K562 (cell line): Measurements from ENCODE around the gene ARHGAP24. TPM values are rescaled to one million over a fixed set of nuclear protein-coding genes. Genes with fewer than 3 reads are reported as not detected.

Experiments used
- ATAC-seq: fragments of 200-7000 bp; cut with Tn5 transposase; 3 replicates; pipeline ENCODE4 v1.9.1; 2020; ENCODE audit warnings: moderate library complexity
- BruUV-seq: library from RNA; stranded (reverse); fragments of 400-500 nt; replicated peaks from 2 replicates; lab custom pipeline; 2021; lab: Mats Ljungman, UMichigan
- CTCF ChIA-PET: fragments of 300-600 bp; formaldehyde crosslinking; extraction: SDS; loops from one replicate; lab custom pipeline; 2021; ENCODE audit warnings: low intra/inter-chr PET ratio; lab: Yijun Ruan, JAX
- POLR2A ChIA-PET: fragments of 300-600, 350-650 bp; sonication (Branson Sonifier 250); formaldehyde crosslinking; extraction: SDS; loops from one replicate; lab custom pipeline; 2021; ENCODE audit warnings: antibody characterized with exemption, inconsistent platforms; lab: Yijun Ruan, JAX
- DNase-seq, 4 experiments: peaks; one replicate each; pipeline versions ENCODE4 v3.0.0 to v3.0.0-alpha.2; 2011 to 2018; ENCODE audit warnings: low spot score in 3 of 4, mixed read lengths in 3 of 4; ENCODE audit errors: extremely low read depth in 1 of 4
- FAIRE-seq: peaks from 2 replicates; lab custom pipeline; 2011; peaks lifted over from hg19 to GRCh38; lab: Jason Lieb, UNC
- H2AFZ ChIP-seq: 2 replicates; pipeline ENCODE4 v1.6.0; 2011; ENCODE audit warnings: low read depth, low read length, control low read depth, inconsistent platforms
- H3K27ac ChIP-seq: fragments of 200-600 bp; 3 replicates; pipeline ENCODE4 v1.8.0; 2011; ENCODE audit warnings: low read depth, mild to moderate bottlenecking, control low read depth, inconsistent platforms, low read length, moderate library complexity, mixed read lengths; ENCODE audit errors: extremely low read depth
- H3K27me3 ChIP-seq, 2 experiments: fragments of 300-600 bp in 1 of 2; 2 replicates in 1 of 2; 3 replicates in 1 of 2; pipeline versions ENCODE4 v1.6.0 to v1.8.0; 2011; ENCODE audit warnings: inconsistent platforms in 2 of 2, low read length in 2 of 2, mild to moderate bottlenecking in 1 of 2, mixed read lengths in 1 of 2, moderate library complexity in 1 of 2; ENCODE audit not compliant: control insufficient read depth in 2 of 2, insufficient read depth in 2 of 2
- H3K36me3 ChIP-seq: fragments of 300-600 bp; 3 replicates; pipeline ENCODE4 v1.8.0; 2011; ENCODE audit warnings: mild to moderate bottlenecking, low read length, inconsistent platforms; ENCODE audit not compliant: control insufficient read depth, insufficient read depth
- H3K4me1 ChIP-seq, 2 experiments: fragments of 200-600 bp in 1 of 2; replicated peaks in 1 of 2; 2 replicates in 1 of 2; 3 replicates in 1 of 2; pipeline versions ENCODE4 v1.5.1 to v1.8.0; 2011; ENCODE audit warnings: inconsistent platforms in 2 of 2, low read length in 2 of 2, mild to moderate bottlenecking in 1 of 2, mixed read lengths in 1 of 2, moderate library complexity in 1 of 2; ENCODE audit not compliant: control insufficient read depth in 2 of 2, insufficient read depth in 2 of 2
- H3K4me2 ChIP-seq: 2 replicates; pipeline ENCODE4 v1.6.1; 2011; ENCODE audit warnings: low read length, control low read depth, inconsistent platforms, mixed read lengths; ENCODE audit not compliant: insufficient read depth
- H3K4me3 ChIP-seq: fragments of 200-600 bp; sonication (generic), shearing (Covaris generic); 2 replicates; pipeline ENCODE4 v1.5.1; 2016; ENCODE audit warnings: control low read depth, inconsistent platforms
- H3K79me2 ChIP-seq: fragments of 200-600 bp; 3 replicates; pipeline ENCODE4 v1.8.0; 2011; ENCODE audit warnings: low read length, inconsistent platforms; ENCODE audit not compliant: control insufficient read depth, insufficient read depth
- H3K9ac ChIP-seq, 2 experiments: 2 replicates each; pipeline versions ENCODE4 v1.6.0 to v1.6.1; 2011; ENCODE audit warnings: low read depth in 2 of 2, low read length in 2 of 2, control low read depth in 1 of 2, inconsistent platforms in 1 of 2, mild to moderate bottlenecking in 1 of 2, mixed read lengths in 1 of 2; ENCODE audit not compliant: insufficient read depth in 1 of 2
- H3K9me1 ChIP-seq: one replicate; pipeline ENCODE4 v1.6.0; 2011; ENCODE audit warnings: inconsistent platforms, mild to moderate bottlenecking, low read length, moderate library complexity; ENCODE audit not compliant: control insufficient read depth, insufficient read depth
- H3K9me3 ChIP-seq: replicated peaks from 2 replicates; pipeline ENCODE4 v1.5.1; 2011; ENCODE audit warnings: low read depth, low read length, inconsistent platforms; ENCODE audit not compliant: control insufficient read depth, insufficient read depth
- H4K20me1 ChIP-seq: replicated peaks from 2 replicates; pipeline ENCODE4 v1.6.1; 2011; ENCODE audit warnings: low read length, inconsistent platforms, mixed read lengths; ENCODE audit not compliant: control insufficient read depth, insufficient read depth
- CBX5 ChIP-seq: IDR thresholded peaks from 2 replicates; pipeline ENCODE4 v1.6.1; 2014; ENCODE audit warnings: low read depth, borderline replicate concordance
- ETV6 ChIP-seq, 3 experiments: fragments of 150-350 bp in 1 of 3; sonication (generic) in 1 of 3; formaldehyde crosslinking in 1 of 3; IDR thresholded peaks; 2 replicates each; pipeline versions ENCODE4 v1.6.1 to v1.8.0; 2014 to 2022; ENCODE audit warnings: borderline replicate concordance in 2 of 3, low read depth in 2 of 3, antibody characterized with exemption in 1 of 3, low read length in 1 of 3, mild to moderate bottlenecking in 1 of 3, missing genetic modification reagents in 1 of 3
- FOXA3 ChIP-seq, 2 experiments: fragments of 450-650 bp in 1 of 2; sonication (generic) in 1 of 2; formaldehyde crosslinking; IDR thresholded peaks in 1 of 2; conservative IDR thresholded peaks in 1 of 2; 2 replicates each; pipeline versions ENCODE4 v1.4.0 to v1.8.0; 2020 to 2022; ENCODE audit warnings: mild to moderate bottlenecking in 2 of 2, missing genetic modification reagents in 1 of 2
- HDAC8 ChIP-seq: fragments of 450-650 bp; IDR thresholded peaks from 2 replicates; pipeline ENCODE4 v1.6.1; 2016; ENCODE audit warnings: mild to moderate bottlenecking, missing genetic modification characterization, moderate library complexity, missing compliant biosample characterization
- KLF6 ChIP-seq: fragments of 250-450 bp; sonication (Bioruptor Pico); IDR thresholded peaks from 2 replicates; pipeline ENCODE4 v1.4.0; 2020; ENCODE audit warnings: mild to moderate bottlenecking, moderate library complexity, borderline replicate concordance
- RAD21 ChIP-seq, 2 experiments: fragments of 250-450 bp in 1 of 2; fragments of 450-650 bp in 1 of 2; sonication (Bioruptor Pico) in 1 of 2; formaldehyde crosslinking in 1 of 2; IDR thresholded peaks in 1 of 2; conservative IDR thresholded peaks in 1 of 2; 2 replicates each; pipeline versions ENCODE4 v1.4.0 to v1.8.0; 2020 to 2022; ENCODE audit warnings: mild to moderate bottlenecking in 2 of 2, moderate library complexity in 1 of 2
- RBFOX2 ChIP-seq: fragments of 200-400 bp; formaldehyde crosslinking; IDR thresholded peaks from 2 replicates; pipeline ENCODE4 v1.6.1; 2017; ENCODE audit warnings: low read depth, mild to moderate bottlenecking, low read length, moderate library complexity
- SMARCB1 ChIP-seq: IDR thresholded peaks from 2 replicates; pipeline ENCODE4 v1.6.1; 2011; ENCODE audit warnings: improper control_type of control experiment, low read depth; ENCODE audit not compliant: insufficient read length
- ZBTB1 ChIP-seq: sonication (generic); formaldehyde crosslinking; IDR thresholded peaks from 2 replicates; pipeline ENCODE4 v1.8.1; 2023; ENCODE audit warnings: missing genetic modification reagents, low read depth, mild to moderate bottlenecking, borderline replicate concordance
- ZNF41 ChIP-seq: fragments of 250-450 bp; sonication (Bioruptor Pico); conservative IDR thresholded peaks from 2 replicates; pipeline ENCODE4 v1.4.0; 2020; ENCODE audit warnings: mild to moderate bottlenecking
- ZNF589 ChIP-seq: fragments of 200-800 bp; sonication (Bioruptor generic); IDR thresholded peaks from 2 replicates; pipeline ENCODE4 v1.6.1; 2016; ENCODE audit warnings: low read depth, missing genetic modification characterization, missing compliant biosample characterization
- in situ Hi-C: fragments of 300-500 bp; cut with MboI; formaldehyde crosslinking; loops from 4 replicates; pipeline ENCODE4 v1.15.0; 2018; ENCODE audit warnings: inconsistent platforms, mixed read lengths
- intact Hi-C: fragments of 100-400 bp; cut with micrococcal nuclease; formaldehyde crosslinking; loops from 2 replicates; pipeline ENCODE4 v1.14.2; 2022
- polyA plus RNA-seq, 8 experiments: library from polyadenylated mRNA; depleted of rRNA in 4 of 8; stranded (reverse) in 5 of 8; unstranded in 3 of 8; fragments of >200 nt; fragmentation: Nextera tagmentation in 2 of 8; fragmentation: Illumina TruSeq in 1 of 8; extraction: Ambion mirVana in 2 of 8; extraction: Trizol in 1 of 8; gene quantifications; 2 replicates each; pipeline versions ENCODE4 v1.2.1 to v1.2.3, GENCODE V29; 2011 to 2014; ENCODE audit warnings: inconsistent platforms in 1 of 8, missing spikeins in 1 of 8
- total RNA-seq, 7 experiments: library from RNA; depleted of rRNA in 6 of 7; stranded (reverse); fragments of >200 nt in 6 of 7; fragmentation: Illumina TruSeq in 2 of 7; extraction: Trizol in 2 of 7; gene quantifications; 2 replicates each; pipeline versions ENCODE4 v1.2.1 to v1.2.3, GENCODE V29; 2011 to 2021; ENCODE audit warnings: low replicate concordance in 1 of 7

ARHGAP24 gene
- total and polyA plus RNA-seq, 9 of the 15 experiments (the other 6 are each of a cell fraction or from before 2014, with no cell fraction given): 8.0 to 22.6 (median 14.0) TPM

GRCh38 chr4:86006057-86006456 is 531.1 kb downstream of the ARHGAP24 start:
- Histone ChIP-seq H3K4me2 (no peak overlapping the region), H3K9me1 (no peaks in the 10 kb centered on the region), H2AFZ (no peak overlapping the region), H3K27me3 (no peaks in the 10 kb centered on the region), H3K4me1 (no peaks in the 10 kb centered on the region), H3K9ac (no peak overlapping the region)
- FAIRE-seq: no peak
- CTCF ChIA-PET: no interaction called here
- in situ Hi-C loops: no loop called here
- no peak for ATAC-seq
- TF ChIP-seq ETV6 (IDR thresholded peaks at IDR 0.05; ENCODE audit: borderline replicate concordance in 1 of 2, low read depth in 2 of 2, low read length in 1 of 2): no peak
- TF ChIP-seq ETV6 (CRISPR knock-in tag; IDR thresholded peaks at IDR 0.05; ENCODE audit: borderline replicate concordance): no peak
- no peak for TF ChIP-seq RBFOX2
- no peak for TF ChIP-seq ZNF589
- no peak for TF ChIP-seq SMARCB1
- no peak for TF ChIP-seq ZNF41 (CRISPR knock-in tag)
- TF ChIP-seq CBX5: no peak
- no peak for TF ChIP-seq ZBTB1 (CRISPR knock-in tag)
- no peak for TF ChIP-seq KLF6
- TF ChIP-seq FOXA3 (CRISPR knock-in tag; conservative IDR thresholded peaks at IDR 0.05 in 1 of 2, IDR thresholded peaks at IDR 0.05 in 1 of 2): no peak
- TF ChIP-seq RAD21 (CRISPR knock-in tag; conservative IDR thresholded peaks at IDR 0.05 in 1 of 2, IDR thresholded peaks at IDR 0.05 in 1 of 2): no peak
- no peak for TF ChIP-seq HDAC8 (tag)
- TF ChIP-seq, all 486 proteins: peak for 0
- Histone ChIP-seq H3K36me3 (no peaks in the 10 kb centered on the region), H3K79me2 (no peaks in the 10 kb centered on the region), H4K20me1 (no peaks in the 10 kb centered on the region), H3K9me3 (no peaks in the 10 kb centered on the region), H3K4me3 (no peak overlapping the region), H3K27ac (no peak overlapping the region)
- POLR2A ChIA-PET: no interaction called here
- intact Hi-C loops: no loop called here
- no TSS peak for BruUV-seq
- DNase-seq: no peak
